DMS53 (cell line): ENCODE results near the gene GTF2IRD1.
"Not testable (repeated sequence)": the region's sequence is repeated elsewhere in the genome, so short reads cannot be mapped to it uniquely, and the experiment has no call there.

Experiments used
- DNase-seq: peaks from one replicate; lab custom pipeline; 2025; lab: John Stamatoyannopoulos, UW

The GTF2IRD1 gene

GRCh38 chr7:74470504-74470903 lies 16.8 kb downstream of the GTF2IRD1 start:
- DNase-seq, result no peak

- no peak for DNase-seq
Observed at GRCh38 chr7:74473116-74473515, 19.4 kb downstream of the GTF2IRD1 start.

GRCh38 chr7:74474271-74474865 lies 20.7 kb downstream of the GTF2IRD1 start:
- no peak for DNase-seq

GRCh38 chr7:74475243-74475986 lies 21.7 kb downstream of the GTF2IRD1 start:
- peak; percentile 81 for DNase-seq

- DNase-seq, result no peak
Observed at GRCh38 chr7:74475987-74476350, 22.3 kb downstream of the GTF2IRD1 start.

GRCh38 chr7:74476626-74477025 lies 22.9 kb downstream of the GTF2IRD1 start:
- no peak for DNase-seq

GRCh38 chr7:74478671-74479065 lies 25.0 kb downstream of the GTF2IRD1 start:
- DNase-seq, result no peak

- DNase-seq, result no peak
Observed at GRCh38 chr7:74479066-74479781, 25.5 kb downstream of the GTF2IRD1 start.

- DNase-seq, result no peak
Observed at GRCh38 chr7:74479961-74480829, 26.5 kb downstream of the GTF2IRD1 start.

GRCh38 chr7:74480861-74481417 lies 27.2 kb downstream of the GTF2IRD1 start:
- no peak for DNase-seq

- DNase-seq, result no peak
Observed at GRCh38 chr7:74481458-74482196, 27.9 kb downstream of the GTF2IRD1 start.

GRCh38 chr7:74482197-74482467 lies 28.4 kb downstream of the GTF2IRD1 start:
- DNase-seq, result no peak

GRCh38 chr7:74482629-74483401 lies 29.1 kb downstream of the GTF2IRD1 start:
- DNase-seq, result no peak

- DNase-seq, result no peak
Observed at GRCh38 chr7:74483402-74484336, 30.0 kb downstream of the GTF2IRD1 start.

- DNase-seq, result no peak
Observed at GRCh38 chr7:74485611-74486010, 31.9 kb downstream of the GTF2IRD1 start.

- DNase-seq, result not testable (repeated sequence)
Observed at GRCh38 chr7:74488518-74489030, 34.9 kb downstream of the GTF2IRD1 start.

- no peak for DNase-seq
Observed at GRCh38 chr7:74489997-74490945, 36.6 kb downstream of the GTF2IRD1 start.

GRCh38 chr7:74491490-74491889 lies 37.8 kb downstream of the GTF2IRD1 start:
- DNase-seq, result not testable (repeated sequence)
